Inflammatory macrophage treated with lipopolysaccharide for 1 hour (primary cell): Measurements from ENCODE around the gene HMGXB4.

ENCODE experiments used
- DNase-seq, 2 donors: peaks; one replicate each; pipeline ENCODE4 v3.0.0-alpha.2; 2020 to 2022

HMGXB4 gene

DNA sequence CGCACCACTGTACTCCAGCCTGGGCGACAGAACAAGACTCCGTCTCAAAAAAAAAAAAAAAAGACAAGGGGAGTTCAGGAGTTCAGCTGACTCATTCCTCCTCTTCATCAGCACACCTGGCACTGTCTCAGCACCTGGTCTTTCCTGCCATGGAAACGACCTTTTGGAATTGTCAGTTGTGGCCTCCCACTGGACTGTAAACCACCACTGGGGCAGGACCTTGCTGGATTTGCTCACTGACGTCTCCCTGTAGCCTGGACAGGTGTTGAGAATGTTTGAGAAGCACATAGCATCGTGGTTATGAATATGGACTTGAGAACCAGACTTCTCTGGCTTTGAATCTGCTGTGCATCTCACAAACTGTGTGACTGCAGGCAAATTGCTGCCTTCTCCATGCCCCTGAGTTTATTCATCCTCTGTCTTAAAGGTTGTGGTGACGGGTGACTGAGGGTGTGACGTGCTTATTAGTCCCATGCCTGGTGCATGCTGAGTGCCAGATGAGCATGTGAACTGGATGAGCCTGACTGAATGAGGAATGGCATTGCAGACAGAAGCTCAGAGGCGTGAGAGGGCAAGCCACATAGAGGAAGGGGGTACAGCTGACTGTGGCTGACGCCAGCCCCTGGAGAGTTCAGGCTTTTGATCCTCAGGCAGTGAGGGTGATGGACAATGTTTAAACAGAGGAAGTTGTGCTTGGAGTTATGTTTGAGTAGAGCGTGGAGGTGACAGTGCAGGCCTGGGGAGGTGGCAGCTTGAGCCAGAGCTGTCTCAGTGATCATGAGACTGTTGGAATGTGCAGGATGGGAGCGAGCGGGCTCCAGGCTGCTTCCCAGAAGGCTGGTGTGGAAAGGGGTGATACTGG lies 55.1 kb downstream of the HMGXB4 start:
- no peak for DNase-seq

- no peak for DNase-seq
These were observed 56.2 kb downstream of the HMGXB4 start for GRCh38 chr22:35313311-35314121.

DNA sequence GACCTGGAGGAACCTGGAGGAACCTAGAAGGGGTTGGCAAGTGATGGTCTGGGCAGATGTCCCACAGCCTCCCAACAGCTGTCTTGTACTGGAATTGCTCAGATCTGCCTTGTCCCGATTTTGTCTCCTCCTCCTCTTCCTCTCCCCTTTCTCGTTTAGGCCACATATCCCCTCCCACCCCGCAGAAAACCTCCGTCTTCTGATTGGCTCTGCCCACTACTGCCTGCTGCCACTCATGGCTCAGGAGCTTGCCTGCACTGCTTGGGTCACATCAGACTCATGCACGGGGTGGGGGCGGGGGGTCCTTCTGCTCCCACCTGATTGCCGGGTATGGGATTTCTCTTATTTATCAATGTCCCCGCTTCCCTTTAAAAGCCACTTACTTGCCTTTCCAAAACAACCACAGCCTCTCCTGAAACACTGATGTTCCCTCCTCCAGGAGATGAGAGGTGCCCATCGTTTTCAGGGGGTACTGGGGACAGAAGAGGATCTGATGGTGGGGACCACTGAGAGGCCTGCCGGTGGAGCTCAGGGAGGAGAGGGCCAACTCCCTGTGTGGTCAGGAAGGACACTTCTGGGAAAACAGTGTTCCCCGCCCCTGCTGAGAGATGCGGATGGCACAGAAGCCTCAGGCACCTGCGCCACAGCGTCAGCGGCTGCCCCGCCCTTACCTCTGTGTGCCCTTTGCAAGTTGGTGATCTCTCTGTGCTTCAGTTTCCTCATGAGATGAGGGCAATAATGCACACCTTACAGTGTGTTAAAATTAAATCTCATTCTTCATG lies 57.1 kb downstream of the HMGXB4 start:
- DNase-seq: no peak

DNA sequence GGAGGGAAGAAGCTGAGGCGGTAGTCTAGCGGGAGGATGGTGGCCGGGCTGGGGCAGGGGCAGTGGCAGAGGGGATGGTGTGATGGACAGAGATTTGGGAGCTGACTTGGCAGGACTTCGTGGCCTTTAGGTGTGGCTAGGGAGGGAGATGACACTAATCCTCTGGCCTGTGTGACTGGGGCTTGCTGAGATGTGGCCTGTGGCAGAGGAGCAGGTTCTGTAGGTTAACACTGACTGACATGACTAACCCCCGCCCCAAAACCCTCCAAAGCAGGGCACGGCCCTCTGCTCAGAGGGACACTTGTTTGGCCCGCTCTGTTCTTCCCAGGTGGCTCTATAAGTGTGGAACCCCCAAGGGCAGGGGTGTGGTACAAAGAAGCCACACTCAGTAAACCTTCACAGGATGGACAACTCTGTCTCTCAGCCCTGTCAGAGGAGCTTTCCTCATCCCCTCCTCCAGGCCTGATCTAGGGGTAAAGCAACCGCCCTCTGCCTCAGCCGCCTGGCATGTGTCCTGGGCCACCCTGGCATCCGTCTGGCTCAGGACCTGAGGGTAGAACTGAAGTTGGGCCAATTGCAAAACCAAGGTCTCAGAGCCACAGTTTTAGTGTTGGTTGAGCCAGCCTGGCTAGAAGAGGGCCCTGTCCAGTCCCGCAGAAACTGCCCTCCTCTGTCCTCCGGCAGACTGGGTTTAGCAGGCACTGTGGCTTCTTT lies 58.0 kb downstream of the HMGXB4 start:
- DNase-seq: no peak

GRCh38 chr22:35315855-35316745 lies 58.8 kb downstream of the HMGXB4 start:
- DNase-seq: no peak

DNA sequence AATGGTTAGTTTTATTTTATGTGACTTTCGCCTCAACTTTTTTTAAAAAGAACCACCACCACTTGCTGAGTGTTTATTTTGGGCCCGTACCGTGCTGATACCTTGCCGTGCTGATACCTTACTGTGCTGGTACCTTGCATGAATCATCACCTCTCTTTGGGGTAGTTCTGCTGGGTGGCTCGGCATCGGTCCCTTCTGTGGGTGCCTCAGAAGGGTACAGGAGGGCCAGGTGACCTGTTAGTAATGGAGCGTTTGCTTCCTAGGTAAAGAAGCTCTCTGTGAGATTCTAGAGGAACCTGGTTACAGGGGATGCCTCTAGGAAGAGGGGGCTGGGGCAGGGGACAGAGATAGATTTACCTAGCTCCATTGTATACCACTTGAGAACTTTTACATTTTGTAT lies 59.5 kb downstream of the HMGXB4 start:
- no peak for DNase-seq

DNA sequence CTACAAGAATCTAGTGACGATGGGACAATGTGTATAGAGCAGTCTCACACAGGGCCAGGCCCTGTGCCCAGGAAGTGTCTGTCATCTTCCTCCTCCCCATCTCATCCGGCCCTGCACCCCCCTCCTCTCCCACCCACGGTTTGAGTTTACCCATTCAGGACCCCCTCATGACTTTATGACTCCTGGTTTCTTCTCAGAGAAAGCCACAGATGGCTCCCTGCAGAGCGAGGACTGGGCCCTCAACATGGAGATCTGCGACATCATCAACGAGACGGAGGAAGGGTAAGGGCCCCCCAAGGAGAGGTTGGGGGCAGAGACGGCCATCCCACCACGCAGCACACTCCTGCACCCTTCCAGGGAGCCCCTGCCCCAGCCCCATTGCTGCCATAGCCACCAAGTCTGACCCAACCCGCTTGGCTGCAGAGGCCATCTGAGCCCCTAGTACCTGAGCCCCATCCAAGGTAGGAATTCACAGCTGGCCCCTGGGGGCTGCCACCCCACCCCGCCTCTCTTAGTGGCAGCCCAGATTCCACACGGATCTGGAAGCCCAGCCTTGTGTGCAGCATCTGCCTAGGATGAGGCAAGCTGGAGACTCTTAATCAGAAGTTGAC lies 60.5 kb downstream of the HMGXB4 start:
- DNase-seq: no peak

DNA sequence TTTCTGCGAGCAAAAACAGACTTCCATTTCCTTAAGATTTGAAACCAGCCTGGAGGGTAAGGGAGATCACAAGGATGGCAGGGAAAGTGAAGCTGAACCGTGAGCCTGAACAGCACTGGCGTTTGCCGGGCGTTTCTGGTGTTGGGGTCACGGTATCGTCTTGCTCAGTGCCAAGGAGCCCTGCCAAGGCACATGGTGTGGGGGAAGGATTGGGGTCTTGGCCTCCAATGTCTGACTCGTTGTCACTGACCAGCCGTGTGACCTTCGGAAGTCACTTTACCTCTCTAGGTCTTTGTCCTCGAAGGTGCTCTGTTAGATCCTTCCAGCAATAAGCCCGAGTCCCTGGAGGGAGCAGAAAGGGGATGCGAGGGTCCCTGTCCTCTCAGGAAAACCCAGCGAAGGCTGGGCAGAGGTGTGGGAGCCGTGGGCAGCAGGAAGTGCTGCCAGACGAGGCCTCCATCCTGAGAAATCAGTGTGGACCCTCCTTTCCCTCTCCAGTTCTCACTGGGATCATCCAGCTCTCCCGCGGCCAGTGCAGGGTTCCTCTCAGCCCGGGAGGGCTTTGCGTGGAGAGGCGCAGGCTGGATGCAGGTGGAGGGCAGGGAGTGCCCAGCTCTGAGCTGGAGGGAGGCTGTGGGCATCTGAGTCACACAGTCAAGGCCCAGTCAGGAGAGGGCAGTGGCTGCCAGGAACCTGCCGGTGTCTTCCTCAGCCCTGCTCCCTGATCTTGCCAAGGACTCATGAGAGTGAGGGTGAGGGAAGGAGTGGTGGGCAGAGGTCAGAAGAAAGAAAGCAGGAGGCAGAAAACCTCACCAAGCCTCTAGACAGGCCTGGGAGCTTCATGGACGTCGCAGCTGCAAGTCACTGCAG lies 61.3 kb downstream of the HMGXB4 start:
- DNase-seq: no peak

DNA sequence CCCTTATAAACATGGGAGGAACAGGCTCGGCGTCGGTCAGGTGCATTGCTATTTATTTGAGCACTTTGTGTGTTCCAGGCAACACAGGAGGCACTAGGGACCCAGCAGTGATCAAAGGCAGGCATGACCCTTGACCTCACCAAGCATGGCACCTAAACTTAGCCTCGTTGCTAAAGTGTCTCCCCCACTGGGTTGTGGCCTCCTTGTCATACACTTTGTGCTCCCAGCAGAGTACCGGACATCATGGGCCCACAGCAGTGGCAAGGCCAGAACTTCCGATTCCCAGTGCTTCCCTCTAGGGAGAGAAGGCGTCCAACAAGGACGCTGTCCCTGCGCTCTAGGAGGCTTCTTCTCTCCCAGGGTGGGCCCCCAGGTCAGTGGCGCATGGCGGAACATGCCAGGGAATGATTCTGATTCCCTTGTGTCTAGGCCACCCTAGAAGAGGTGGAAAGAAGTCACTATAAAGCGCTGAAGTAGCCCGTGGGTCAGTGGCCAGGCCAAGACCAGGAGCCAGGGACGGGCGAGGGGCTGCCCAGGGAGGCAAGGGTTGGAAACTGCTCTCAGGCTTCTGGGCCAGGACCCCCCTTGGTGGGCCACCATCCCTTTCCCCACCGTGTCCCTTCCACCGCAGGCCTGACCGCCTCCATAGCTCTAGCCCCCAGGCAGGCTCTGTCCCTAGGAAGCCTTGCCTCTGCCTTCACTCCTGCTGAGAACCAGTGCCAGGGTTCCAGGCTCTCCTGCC lies 62.1 kb downstream of the HMGXB4 start:
- no peak for DNase-seq

- DNase-seq: no peak
These were observed 64.8 kb downstream of the HMGXB4 start for GRCh38 chr22:35322126-35322525.

GRCh38 chr22:35322893-35323292 lies 65.6 kb downstream of the HMGXB4 start:
- no peak for DNase-seq

DNA sequence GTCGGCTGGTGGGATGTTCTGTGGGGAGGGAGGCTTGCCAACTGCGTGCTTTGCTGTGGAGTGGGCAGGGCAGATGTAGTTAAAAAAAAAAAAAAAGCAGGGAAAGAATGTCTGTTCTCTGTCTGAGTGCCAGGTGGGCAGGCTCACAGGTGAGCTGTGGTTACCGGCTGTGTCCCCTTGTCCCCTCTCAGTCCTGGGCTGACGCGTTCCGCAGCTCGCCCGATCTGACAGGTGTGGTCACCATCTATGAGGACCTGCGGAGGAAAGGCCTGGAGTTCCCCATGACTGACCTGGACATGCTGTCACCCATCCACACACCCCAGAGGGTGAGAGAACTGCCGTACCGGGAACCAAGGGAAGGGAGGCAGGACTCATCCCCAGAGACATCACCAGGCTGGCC lies 66.0 kb downstream of the HMGXB4 start:
- DNase-seq: no peak

DNA sequence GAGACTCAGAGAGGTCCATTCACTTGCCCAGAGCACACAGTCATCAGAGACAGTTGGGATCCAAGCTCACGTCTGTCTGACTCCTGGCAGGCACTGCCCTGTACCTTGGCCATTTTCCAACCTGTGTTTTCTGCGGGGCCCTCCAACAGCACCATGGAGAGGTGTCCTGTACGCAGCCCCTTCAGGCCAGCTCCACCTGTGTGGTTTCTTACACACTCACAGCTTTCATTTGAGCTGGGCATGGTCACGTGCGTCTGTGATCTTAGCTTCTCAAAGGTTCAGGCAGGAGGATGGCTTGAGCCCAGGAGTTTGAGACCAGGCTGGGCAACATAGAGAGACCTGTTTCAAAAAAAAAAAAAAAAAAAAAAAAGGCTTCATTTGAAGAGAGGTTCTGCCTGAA lies 66.8 kb downstream of the HMGXB4 start:
- no peak for DNase-seq

DNA sequence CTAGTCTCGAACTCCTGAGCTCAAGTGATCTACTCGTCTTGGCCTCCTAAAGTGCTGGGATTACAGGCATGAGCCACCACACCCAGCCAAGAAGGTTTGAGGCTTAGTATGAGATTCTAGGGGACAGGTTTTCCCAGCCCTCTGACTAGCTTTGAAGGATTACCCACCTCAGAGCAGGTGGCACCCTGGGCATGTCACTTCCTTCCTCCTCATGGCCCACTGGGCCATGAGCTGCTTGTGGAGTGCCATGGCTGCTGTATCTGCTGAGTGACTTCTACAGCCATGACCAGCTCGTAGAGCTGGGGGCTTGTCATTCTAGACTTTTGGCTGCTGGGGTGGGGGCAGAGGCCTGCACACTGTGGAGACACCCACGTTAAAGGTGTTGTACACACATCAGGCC lies 67.5 kb downstream of the HMGXB4 start:
- no peak for DNase-seq

DNA sequence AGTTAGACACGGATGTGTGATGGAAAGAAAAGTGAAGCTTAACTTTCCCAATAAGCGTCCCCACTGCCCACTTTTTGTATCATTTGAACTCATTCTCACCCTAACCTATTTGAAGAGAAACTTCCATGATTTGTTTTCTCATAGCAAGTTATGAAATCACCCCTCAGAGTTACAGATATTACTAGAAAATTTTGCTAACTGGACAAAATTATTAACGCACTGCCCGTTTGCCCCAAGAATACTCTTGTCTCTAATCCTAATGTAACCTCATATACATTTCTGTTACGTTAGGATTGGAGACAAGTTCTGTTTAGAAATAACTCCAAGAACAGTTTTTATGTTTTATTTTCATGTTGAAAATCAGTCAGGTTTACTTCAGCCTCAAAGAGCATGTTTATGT lies 67.9 kb downstream of the HMGXB4 start:
- DNase-seq: no peak

GRCh38 chr22:35326854-35327562 lies 69.7 kb downstream of the HMGXB4 start:
- DNase-seq: no peak

GRCh38 chr22:35327690-35328471 lies 70.6 kb downstream of the HMGXB4 start:
- DNase-seq: no peak

DNA sequence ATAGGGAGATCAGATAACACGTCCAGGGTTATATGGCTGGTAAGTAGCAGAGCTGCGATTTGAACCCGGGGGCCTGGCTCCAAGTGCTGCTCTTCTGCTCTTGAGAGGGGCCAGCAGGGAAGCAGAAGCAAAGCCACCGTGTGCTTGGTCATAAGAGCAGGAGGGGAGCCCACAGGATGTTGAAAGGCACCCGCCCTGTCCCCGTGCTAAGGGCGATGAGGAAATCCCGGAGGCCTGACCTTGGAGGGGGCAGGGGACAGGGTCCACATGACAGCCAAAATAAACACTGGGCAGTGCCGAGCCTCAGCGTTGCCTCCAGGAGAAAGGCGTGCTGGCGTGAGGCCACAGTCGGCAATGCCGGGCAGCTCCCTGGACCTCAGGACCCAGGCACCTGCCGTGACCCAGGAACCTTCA lies 71.2 kb downstream of the HMGXB4 start:
- peak; percentile 57 to 82 for DNase-seq
